GM18499 (cell line): Measurements from ENCODE around the gene SLX4IP.
"Not testable (repeated sequence)": the region's sequence is repeated elsewhere in the genome, so short reads cannot be mapped to it uniquely, and the experiment has no call there.

Experiments
- ATAC-seq: cut with Tn5 transposase; IDR thresholded peaks from one replicate; pipeline ENCODE4 v1.9.1; 2021; ENCODE audit warnings: moderate number of reproducible peaks; ENCODE audit not compliant: insufficient read depth, unreplicated experiment

Gene SLX4IP

DNA sequence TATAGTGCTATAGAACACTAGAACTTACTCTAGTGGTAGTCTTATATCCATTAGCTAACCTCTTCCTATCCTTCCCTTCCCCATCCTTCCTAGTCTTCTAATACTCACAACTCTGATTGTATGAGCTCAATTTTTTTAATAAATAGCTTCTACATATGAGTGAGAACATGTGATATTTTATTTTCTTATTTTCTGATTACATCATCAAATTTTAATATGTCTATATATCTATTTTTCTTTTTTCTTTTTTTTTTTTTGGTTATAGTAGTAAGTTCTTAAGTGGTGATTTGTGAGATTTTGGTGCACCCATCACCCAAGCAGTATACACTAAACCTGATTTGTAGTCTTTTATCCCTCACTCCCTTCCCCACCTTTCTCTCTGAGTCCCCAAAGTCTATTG is 126.2 kb downstream of the SLX4IP start:
- ATAC-seq, result no peak

DNA sequence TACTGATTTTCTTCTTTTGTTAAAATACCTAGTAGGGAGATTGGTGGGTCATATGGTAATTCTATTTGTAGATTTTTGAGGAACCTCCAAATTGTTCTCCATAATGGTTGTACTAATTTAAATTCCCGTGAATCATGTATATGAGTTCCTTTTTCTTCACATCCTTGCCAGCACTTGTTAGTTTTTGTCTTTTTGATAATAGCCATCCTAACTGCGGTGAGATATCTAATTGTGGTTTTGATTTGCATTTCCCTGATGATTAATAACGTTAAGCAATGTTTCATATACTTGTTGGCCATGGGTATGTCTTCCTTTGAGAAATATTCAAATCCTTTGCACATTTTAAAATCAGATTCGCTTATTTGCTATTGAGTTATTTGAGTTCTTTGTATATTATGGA is 127.8 kb downstream of the SLX4IP start:
- ATAC-seq, result no peak

DNA sequence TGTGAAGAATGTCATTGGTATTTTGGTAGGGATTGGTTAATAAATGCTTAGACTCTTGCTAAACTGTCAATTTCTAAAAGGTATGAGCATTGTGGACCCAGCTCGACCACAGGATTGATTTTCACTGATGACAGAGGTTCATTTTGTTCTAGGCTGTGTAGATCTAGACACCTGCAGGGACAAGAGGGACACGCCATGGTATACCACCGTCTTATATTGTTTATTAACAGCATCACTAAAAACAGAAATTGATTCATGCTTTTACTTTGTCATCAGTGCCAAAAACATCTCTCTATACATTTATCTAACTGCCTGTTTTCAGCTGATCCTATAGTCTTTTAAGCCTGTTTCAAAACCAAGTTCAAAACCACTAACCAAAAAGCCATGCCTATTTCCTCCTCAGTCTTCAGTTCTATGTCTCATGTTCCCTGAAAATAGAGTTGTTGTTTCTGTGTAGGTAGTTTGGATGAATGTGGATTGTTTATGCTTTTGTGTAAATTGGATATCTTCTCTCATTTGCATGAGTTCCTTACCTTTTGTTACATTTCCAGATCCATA is 128.9 kb downstream of the SLX4IP start:
- no peak for ATAC-seq

DNA sequence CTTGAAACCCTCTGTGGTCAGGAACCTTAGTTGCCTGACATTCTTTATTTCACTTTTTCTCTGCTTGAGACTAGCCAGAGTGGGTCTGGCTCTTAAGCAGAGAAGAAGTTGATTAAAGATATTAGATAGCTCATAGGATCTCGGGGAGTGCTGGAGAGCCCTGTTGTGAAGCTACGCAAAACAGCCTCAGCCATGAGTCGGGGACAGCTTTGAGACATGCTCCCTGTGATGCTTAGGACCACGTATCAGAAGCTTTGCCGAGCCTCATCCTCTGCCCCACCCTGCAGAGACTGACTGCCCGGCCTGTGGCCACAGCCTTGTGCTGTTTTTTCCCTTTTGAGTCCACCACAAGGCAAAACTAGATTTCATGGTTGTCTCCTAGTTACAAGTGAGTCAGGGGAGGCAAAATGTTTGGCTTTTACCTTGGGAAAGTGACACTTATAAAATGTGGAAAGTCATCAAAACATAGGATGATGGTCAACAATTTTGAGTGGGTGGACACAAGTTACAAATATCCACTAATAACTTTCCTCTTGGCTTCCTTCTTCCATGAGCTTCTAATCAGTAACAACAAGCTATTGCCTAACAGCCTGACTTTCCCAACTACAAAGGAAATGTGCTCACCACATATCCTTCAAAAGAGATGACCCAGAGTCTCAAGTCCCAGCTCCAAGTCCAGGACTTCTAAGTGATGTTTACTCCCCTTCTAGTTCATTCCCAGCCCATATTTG is 130.3 kb downstream of the SLX4IP start:
- no peak for ATAC-seq

DNA sequence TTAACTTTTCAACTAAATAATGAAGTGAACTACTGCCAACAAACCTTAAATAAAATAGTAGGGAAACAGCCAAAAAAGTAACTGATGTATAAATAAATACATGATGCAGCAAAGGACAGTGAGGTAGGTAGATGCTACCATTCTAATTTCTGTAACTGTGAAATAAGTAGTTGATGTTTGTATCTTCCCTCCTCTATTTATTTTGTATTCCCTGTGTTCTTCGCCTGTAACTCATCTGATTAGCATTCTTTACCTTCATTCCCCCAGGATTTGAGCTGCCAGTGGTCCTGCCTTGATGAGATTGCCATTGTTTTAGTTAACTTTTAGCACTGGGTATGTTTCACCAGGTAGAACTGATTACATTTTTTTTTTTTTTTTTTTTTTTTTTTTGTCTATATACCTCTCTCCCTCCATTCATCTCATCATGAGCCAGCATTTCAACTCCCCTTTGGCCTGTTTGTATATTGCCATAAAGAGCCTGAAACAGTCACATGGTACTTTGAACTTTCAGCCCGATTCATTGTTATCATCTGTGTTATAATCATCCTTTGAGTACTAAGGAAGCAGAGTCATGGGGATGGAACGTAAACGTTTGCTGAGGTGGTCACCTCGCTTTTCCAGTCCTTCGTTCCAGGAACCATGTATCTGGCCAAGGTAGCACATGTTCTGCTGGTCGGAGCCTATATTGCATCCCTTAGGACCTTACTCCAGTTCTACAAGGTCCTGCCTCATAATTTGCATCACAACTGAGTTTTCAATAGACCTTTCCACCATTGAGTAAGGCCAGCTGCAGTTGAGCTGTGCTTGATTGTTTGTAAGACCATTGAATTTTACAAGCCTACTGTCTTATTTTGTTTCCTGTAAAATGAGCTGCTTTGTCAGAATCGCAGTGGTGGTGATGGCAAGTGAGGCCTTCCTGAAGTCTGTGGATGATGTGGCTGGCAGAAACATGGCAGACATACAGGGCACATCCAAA is 131.1 kb downstream of the SLX4IP start:
- ATAC-seq, result no peak

DNA sequence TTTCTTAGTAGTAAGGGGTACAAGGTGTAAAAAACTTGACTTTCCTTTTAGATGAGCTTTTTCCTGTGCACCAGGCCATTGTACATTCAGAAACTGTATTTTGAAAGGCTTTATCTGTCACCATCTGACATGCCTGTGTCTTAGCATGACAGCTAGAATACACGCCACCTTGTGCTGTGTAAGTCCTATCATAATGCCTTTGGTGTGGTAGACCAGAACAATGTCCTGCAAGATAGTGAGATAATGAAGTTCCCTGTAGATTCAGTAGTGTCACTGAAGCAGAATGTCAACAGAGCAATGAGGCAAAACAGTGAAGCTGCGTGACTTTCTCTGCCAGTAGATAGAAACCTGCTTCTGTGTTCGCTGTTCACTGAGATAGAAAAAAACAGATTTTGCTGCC is 132.9 kb downstream of the SLX4IP start:
- ATAC-seq, result no peak

DNA sequence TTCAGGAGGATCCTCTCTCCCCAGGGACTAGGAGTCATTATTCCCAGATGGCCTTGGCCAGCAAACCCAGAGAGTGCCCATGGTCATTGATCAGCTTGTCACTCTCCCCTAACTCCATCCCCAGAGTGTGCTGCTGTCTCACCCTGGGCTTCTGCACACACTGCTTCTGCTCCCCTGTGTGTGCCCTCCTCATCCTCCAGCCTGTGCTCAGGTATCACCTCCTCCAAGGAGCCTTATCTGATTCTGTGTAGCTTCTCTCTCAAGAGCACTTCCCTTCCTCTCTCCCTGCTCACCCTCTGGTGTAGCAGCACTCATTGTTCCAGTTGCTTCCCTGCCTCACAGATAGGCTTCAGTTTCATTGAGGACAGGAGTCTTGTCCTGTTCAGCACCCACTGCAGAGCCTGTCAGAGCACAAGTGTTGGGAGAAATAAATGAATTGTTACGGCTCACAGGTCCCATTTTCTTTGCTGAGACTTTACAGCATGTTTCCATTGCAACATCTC is 136.3 kb downstream of the SLX4IP start:
- no peak for ATAC-seq

DNA sequence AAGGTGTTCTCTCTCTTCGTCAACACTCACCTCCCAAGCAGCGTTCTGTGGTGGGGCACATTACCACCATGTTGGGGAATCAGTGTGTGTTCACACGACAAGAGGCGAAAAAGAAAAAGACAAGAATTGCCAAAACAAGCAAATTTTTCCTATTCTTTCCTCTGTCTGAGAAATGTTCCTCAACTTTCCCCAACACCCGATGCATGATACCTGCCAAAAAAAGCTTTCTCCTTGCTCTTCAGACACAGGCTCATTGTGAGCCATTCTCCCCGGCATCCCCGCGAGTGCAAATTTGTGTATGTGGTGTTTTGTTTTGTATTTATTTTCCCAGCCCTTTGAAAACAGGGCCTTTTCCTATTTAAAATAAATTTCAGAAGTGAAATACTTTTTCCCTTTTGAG is 137.7 kb downstream of the SLX4IP start:
- no peak for ATAC-seq

DNA sequence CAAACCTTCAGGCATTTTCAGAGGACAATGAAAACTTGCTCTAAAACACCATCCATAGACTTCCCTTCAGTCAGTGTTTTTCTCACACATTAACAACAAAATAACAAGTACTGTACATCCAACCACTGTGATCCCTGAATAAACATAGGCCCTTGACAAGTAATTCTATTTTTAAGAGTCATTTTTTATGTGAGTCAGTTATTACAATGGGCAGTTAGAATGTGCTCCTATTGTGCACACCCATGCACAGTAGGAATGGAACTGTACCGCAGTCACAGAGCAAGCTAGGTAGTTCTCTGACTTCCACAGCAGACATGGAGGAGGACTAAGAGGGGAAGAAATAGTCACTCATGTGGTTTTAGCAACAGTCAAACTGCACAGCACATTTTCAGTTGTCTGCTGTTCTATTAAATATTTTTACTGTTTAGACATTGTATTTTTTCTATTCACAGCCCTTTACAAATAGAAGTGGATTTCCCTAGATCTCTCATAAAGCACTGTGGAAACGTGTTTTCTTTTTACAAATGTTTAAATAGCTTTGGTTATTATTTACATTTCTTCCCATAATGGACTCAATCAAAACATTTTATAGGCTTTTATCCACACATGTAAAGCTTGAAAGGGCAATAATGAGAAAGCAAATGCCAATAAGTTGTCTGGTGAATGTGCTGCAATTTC is 138.3 kb downstream of the SLX4IP start:
- no peak for ATAC-seq

DNA sequence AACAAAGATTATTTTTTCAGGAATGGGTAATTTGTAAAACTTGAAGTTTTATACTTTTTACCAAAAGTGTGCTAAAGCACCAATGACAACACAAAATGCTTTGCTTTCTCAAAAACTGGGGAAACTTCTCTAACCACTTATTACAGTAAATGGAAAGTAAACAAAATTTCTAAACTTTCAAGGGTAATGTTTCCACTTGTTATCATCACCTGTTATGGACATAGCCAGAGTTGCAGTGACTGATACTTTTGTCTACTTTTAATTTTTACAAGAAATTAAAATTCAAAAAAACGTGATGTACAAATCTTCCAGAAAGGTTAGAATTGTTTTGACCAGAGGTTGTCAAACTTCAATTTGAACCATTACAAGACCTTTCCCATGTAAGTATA is 138.8 kb downstream of the SLX4IP start:
- ATAC-seq, result no peak

DNA sequence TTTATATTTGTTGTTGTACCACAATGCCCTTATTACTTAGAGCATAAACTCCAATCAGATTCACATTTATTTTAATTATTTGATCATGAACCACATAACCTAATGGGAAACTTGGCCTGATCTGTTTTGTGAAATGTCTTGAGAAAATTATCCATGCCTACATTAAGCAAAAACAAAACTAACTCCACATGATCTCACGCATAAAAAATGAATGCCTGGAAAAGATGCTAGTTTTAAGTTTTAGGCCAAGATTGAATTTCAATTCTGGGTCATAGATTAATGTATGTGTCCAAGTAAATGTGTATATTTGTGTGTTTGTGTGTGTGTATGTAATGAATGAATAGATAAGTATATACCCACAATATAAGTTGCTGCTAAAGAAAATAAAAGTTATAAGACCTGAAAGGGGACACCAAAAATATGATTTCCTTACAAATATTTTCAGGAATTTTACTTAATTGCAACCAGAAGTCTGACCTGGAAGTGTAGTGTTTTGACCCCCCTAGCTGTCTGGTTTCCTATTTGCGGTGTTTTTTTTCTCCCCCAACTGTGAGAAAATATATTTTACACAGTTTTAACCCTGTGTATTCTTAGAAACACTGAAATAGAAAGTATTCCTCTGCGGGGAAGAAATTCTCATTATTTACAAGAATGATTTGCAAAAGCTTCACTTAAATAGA is 141.4 kb downstream of the SLX4IP start:
- ATAC-seq, result no peak

DNA sequence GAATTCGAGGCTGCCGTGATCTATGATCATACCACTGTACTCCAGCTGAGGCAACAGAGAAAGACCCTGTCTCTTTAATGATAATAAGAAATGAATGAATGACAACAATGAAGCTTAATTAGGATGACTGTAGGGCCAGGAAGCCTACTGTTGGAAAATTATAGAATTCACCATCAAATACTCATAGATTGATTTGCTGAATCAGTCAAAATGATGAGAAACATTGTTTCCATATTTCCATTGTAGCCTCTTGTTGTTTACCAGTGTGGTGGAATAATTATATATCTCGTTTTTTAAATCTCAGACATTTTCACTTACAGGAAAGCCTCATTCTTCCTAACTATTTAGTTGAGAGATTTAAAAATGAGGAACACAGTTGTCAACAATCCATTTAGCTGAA is 142.5 kb downstream of the SLX4IP start:
- ATAC-seq, result no peak

DNA sequence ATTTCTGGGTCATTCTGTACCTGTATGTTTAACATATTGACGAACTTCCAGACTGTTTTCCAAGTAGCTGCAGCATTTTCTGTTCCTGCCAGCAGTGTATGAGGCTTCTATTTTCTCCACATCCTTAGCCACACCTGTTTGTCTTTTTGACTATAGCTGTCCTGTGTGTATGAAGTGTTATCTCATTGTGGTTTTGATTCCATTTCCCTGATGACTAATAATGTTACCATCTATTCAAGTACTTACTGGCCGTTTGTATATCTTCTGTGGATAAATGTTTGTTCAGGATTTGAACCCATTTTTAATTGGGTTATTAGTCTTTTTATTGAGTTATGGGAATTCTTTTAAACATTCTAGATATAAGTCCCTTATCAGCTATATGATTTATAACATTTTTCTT is 143.5 kb downstream of the SLX4IP start:
- ATAC-seq, result no peak

DNA sequence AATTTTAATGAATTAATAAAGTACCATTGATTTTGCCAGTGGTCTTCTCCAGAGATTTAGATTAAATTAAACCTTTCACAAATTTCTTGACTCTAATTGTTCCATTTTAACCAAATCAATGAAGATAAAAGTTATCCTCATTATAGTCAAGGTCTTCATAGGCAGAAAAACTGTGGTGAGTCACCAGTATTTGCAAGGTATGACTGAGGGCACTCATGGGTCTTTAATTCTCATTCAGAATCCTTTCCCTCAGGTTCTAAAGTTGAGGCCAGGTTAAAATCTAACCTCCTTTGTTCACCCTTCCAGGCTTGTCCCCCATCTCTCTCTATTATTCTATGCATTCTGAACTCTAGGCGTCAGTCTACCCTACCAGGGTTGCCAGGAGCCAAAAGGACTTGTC is 144.8 kb downstream of the SLX4IP start:
- ATAC-seq, result no peak

DNA sequence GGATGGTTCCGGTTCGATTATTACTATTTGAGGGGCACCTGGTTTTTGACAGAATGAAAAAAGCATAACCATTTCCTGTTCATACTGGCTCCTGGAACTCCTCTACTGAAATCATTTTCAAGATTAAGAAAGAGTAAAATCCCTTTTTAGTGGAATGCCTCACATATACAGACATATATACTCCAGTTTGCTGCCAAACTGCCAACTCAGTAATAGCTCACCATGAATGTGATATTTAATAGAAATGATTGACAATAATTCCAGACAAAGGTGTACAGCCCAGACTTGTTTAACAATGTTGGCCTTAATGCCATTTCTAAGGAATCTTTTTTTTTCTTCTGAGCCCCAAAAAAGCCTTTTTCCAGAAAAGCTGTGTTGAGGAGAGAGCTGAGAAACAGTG is 145.6 kb downstream of the SLX4IP start:
- ATAC-seq, result no peak

DNA sequence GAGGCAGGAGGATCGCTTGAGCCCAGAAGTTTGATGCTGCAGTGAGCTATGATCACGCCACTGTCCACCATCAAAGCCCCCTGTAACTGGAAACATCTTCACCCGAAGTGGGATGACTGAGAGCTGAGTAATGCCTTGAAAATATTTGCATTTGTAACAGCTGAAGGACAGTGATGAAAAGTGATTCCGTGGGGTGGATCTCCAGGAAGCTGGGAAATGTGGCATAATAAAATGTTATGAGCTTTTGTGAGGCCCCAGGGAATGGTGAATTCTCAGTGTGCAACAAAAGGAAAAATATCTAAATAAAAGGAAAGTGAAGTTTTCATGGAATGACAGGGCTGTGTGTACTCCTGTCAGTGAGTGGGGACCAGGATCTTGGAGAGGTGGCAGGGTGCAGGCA is 146.7 kb downstream of the SLX4IP start:
- ATAC-seq, result no peak

DNA sequence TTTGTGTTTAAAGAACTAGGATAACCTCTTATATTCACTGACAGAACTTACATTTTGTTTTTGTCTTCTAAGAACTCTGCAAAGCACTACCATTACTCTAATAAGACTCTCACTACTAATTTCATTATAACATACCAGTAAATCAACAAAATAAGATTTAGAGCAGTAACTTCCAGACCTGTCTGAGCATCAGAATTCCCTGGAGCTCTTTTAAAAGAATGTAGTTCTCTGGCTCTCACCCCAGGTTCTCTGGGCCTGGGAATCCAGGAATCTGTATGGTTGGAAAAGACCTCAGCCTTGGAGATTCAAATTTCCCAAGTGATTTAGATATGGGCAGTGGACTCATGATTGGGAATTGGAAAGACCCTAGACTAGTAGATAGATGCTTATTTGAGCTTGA is 149.3 kb downstream of the SLX4IP start:
- no peak for ATAC-seq

DNA sequence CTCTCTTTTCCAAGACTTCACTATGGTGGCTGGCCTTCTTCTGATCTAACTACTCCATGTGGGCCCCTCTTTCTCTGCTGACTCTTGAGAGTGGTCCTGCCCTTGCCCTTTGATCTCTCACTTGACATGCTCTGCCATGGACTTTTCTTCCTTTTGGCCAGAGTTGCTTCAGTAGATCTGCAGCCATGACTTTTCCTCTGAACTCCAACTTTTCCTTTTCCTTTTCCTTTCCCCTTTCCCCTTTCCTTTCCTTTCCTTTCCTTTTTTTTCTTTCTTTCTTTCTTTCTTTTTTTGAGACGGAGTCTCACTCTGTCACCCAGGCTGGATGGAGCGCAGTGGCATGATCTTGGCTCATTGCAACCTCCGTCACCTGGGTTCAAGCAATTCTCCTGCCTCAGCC is 150.2 kb downstream of the SLX4IP start:
- ATAC-seq, result no peak

DNA sequence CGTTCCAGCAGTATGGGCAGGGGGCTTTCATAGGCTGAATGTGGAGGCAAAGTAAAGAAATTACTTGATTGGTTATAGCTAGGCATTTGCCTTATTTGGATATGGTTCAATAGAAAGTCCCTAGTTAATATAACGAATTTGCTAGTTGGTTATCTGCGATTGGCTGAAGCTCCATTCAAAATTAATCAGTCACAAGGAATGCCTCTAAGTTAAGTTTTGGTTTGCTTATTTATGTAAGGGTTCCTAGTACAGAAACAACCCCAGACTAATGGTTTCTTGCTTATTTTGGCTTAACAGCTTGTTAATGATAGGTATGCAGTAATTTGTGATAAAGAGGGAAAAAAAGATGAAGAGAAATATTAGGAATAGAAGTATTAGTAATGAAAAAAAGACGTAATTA is 151.2 kb downstream of the SLX4IP start:
- no peak for ATAC-seq

DNA sequence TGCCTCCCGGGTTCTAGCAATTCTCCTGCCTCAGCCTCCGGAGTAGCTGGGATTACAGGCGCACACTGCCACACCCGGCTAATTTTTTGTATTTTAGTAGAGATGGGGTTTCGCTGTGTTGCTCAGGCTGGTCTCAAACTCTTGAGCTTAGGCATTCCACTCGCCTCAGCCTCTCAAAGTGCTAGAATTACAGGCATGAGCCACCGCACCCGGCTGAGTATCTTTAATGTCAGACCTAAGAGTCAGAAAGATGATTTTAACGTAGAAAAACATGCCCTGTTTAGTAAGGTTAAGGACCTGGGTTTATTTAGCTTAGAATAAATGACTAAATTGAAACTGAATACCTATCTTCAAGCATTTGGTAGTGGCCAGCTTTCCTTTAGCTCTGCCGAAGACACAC is 155.3 kb downstream of the SLX4IP start:
- ATAC-seq, result not testable (repeated sequence)
